Trophoblast cell (in vitro differentiated cells and primary cell): ENCODE data around the gene ZNF562.
"Not testable (repeated sequence)": the region's sequence is repeated elsewhere in the genome, so short reads cannot be mapped to it uniquely, and the experiment has no call there.

Experiments
- DNase-seq, 2 donors: peaks; one replicate each; pipeline ENCODE4 v3.0.0-alpha.2; 2016
- H2AFZ ChIP-seq: 2 replicates; pipeline ENCODE4 v1.6.1; 2013; ENCODE audit warnings: low read length, moderate library complexity, mild to moderate bottlenecking; ENCODE audit not compliant: insufficient read depth, poor library complexity
- H2AK5ac ChIP-seq: 2 replicates; pipeline ENCODE4 v1.6.1; 2013; ENCODE audit warnings: mild to moderate bottlenecking, low read length
- H2BK120ac ChIP-seq: 2 replicates; pipeline ENCODE4 v1.6.1; 2013; ENCODE audit warnings: low read length, mild to moderate bottlenecking, moderate library complexity; ENCODE audit not compliant: insufficient read depth, poor library complexity
- H2BK12ac ChIP-seq: 2 replicates; pipeline ENCODE4 v1.6.1; 2013; ENCODE audit warnings: mild to moderate bottlenecking, low read length, moderate library complexity
- H2BK5ac ChIP-seq: 2 replicates; pipeline ENCODE4 v1.6.1; 2013; ENCODE audit warnings: low read length, low read depth, moderate library complexity, mild to moderate bottlenecking; ENCODE audit not compliant: poor library complexity
- H3K14ac ChIP-seq: 2 replicates; pipeline ENCODE4 v1.6.1; 2013; ENCODE audit warnings: mild to moderate bottlenecking, low read length
- H3K18ac ChIP-seq: 2 replicates; pipeline ENCODE4 v1.6.1; 2013; ENCODE audit warnings: mild to moderate bottlenecking, low read length
- H3K23ac ChIP-seq: 2 replicates; pipeline ENCODE4 v1.6.1; 2013; ENCODE audit warnings: low read length
- H3K27ac ChIP-seq: 2 replicates; pipeline ENCODE4 v1.5.1; 2013; ENCODE audit warnings: low read depth, mild to moderate bottlenecking, inconsistent platforms, low read length, moderate library complexity
- H3K27me3 ChIP-seq: 2 replicates; pipeline ENCODE4 v1.6.1; 2013; ENCODE audit warnings: inconsistent platforms, mild to moderate bottlenecking, low read length, moderate library complexity; ENCODE audit not compliant: insufficient read depth
- H3K36me3 ChIP-seq, 2 experiments: 1 replicate in 1 of 2; 2 replicates in 1 of 2; pipeline ENCODE4 v1.6.1; 2013; ENCODE audit warnings: low read length in 2 of 2, mild to moderate bottlenecking in 2 of 2, moderate library complexity in 1 of 2; ENCODE audit not compliant: insufficient read depth in 2 of 2, control insufficient read depth in 1 of 2
- H3K4ac ChIP-seq: 2 replicates; pipeline ENCODE4 v1.6.1; 2013; ENCODE audit warnings: low read depth, mild to moderate bottlenecking, low read length, moderate library complexity
- H3K4me1 ChIP-seq, 2 experiments: 1 replicate in 1 of 2; 2 replicates in 1 of 2; pipeline ENCODE4 v1.6.1; 2013; ENCODE audit warnings: low read length in 2 of 2, mild to moderate bottlenecking in 2 of 2, moderate library complexity in 1 of 2; ENCODE audit not compliant: insufficient read depth in 2 of 2, control insufficient read depth in 1 of 2
- H3K4me2 ChIP-seq: 2 replicates; pipeline ENCODE4 v1.6.1; 2013; ENCODE audit warnings: inconsistent platforms, mild to moderate bottlenecking, low read length, moderate library complexity
- H3K4me3 ChIP-seq: 2 replicates; pipeline ENCODE4 v1.5.1; 2013; ENCODE audit warnings: mild to moderate bottlenecking, low read depth, low read length, inconsistent platforms
- H3K79me1 ChIP-seq: one replicate; pipeline ENCODE4 v1.6.1; 2013; ENCODE audit warnings: low read length
- H3K79me2 ChIP-seq: 2 replicates; pipeline ENCODE4 v1.6.1; 2013; ENCODE audit warnings: low read length, mild to moderate bottlenecking; ENCODE audit not compliant: control insufficient read depth, insufficient read depth, poor library complexity
- H3K9ac ChIP-seq: 2 replicates; pipeline ENCODE4 v1.6.1; 2013; ENCODE audit warnings: mild to moderate bottlenecking, low read length
- H3K9me3 ChIP-seq: 2 replicates; pipeline ENCODE4 v1.6.1; 2013; ENCODE audit warnings: low read depth, mild to moderate bottlenecking, control low read depth, inconsistent platforms, low read length; ENCODE audit not compliant: insufficient read depth
- H4K12ac ChIP-seq: 2 replicates; pipeline ENCODE4 v1.6.1; 2013; ENCODE audit warnings: low read depth, mild to moderate bottlenecking, low read length, moderate library complexity
- H4K8ac ChIP-seq: 2 replicates; pipeline ENCODE4 v1.6.1; 2013; ENCODE audit warnings: low read depth, mild to moderate bottlenecking, low read length, moderate library complexity
- H4K91ac ChIP-seq: one replicate; pipeline ENCODE4 v1.6.1; 2013; ENCODE audit warnings: low read depth, mild to moderate bottlenecking, low read length, moderate library complexity
- WGBS: extraction: QIAGEN DNeasy Blood & Tissue Kit; methylation state at CpG from one replicate; pipeline ENCODE4 v1.1.7; 2013; ENCODE audit warnings: missing lambda C conversion rate; ENCODE audit not compliant: insufficient read length, insufficient coverage; ENCODE audit errors: extremely low coverage; 5-methylcytosine and 5-hydroxymethylcytosine counted together

Gene ZNF562

GRCh38 chr19:9700229-9700981, 25.5 kb upstream of the ZNF562 start:
- Histone ChIP-seq H3K9me3 (peaks cover 19% of the 10 kb centered on the region), H3K18ac (no peak overlapping the region), H3K36me3 (peaks cover 0 to 2% of the 10 kb centered on the region in 2 experiments), H3K27me3 (no peaks in the 10 kb centered on the region), H3K27ac (no peak overlapping the region), H2AFZ (no peak overlapping the region), H3K79me1 (no peaks in the 10 kb centered on the region), H3K14ac (no peak overlapping the region), H3K9ac (no peak overlapping the region), H2AK5ac (no peak overlapping the region), H3K4me1 (peaks cover 0 to 2% of the 10 kb centered on the region in 2 experiments), H3K4ac (no peak overlapping the region), H3K23ac (no peak overlapping the region), H2BK5ac (no peak overlapping the region), H3K79me2 (no peaks in the 10 kb centered on the region), H4K8ac (no peak overlapping the region), H2BK12ac (no peak overlapping the region), H3K4me2 (no peak overlapping the region), H4K91ac (no peak overlapping the region), H4K12ac (no peak overlapping the region), H2BK120ac (no peak overlapping the region), H3K4me3 (no peak overlapping the region)
- WGBS: no CpG with 5 or more reads among the region's 22 CpGs
- no peak for DNase-seq

GRCh38 chr19:9690301-9690700, 15.4 kb upstream of the ZNF562 start:
- not testable (repeated sequence) for H2BK5ac ChIP-seq

GRCh38 chr19:9679996-9680395, 5.1 kb upstream of the ZNF562 start:
- not testable (repeated sequence) for H3K4ac ChIP-seq, H2BK12ac ChIP-seq, H3K9me3 ChIP-seq, H3K9ac ChIP-seq, H2BK120ac ChIP-seq, H3K23ac ChIP-seq, DNase-seq, H3K27me3 ChIP-seq, H3K36me3 ChIP-seq, H2AK5ac ChIP-seq, H2BK5ac ChIP-seq, H2AFZ ChIP-seq, H3K4me1 ChIP-seq, H3K14ac ChIP-seq, H3K79me1 ChIP-seq, H3K27ac ChIP-seq, H4K8ac ChIP-seq, H3K18ac ChIP-seq, H3K4me3 ChIP-seq, H3K79me2 ChIP-seq, H4K12ac ChIP-seq, H3K4me2 ChIP-seq, H4K91ac ChIP-seq
- no CpG with 5 or more reads among the region's 30 CpGs for WGBS

More at GRCh38 chr19:9690301-9690700, 15.4 kb upstream of the ZNF562 start:
- H3K27me3 ChIP-seq, H2AFZ ChIP-seq, H2BK12ac ChIP-seq, H3K79me2 ChIP-seq, H3K23ac ChIP-seq, H4K91ac ChIP-seq, H3K9ac ChIP-seq, H3K4me1 ChIP-seq, H3K4me2 ChIP-seq, H3K18ac ChIP-seq, H3K27ac ChIP-seq, H3K79me1 ChIP-seq, H3K4ac ChIP-seq, H2BK120ac ChIP-seq, H3K4me3 ChIP-seq, H2AK5ac ChIP-seq, H3K14ac ChIP-seq, H3K9me3 ChIP-seq, H3K36me3 ChIP-seq, H4K12ac ChIP-seq, H4K8ac ChIP-seq: not testable (repeated sequence)
- DNase-seq: peak in 1 of 2 donors; percentile 61
- no CpG with 5 or more reads among the region's 4 CpGs for WGBS

GRCh38 chr19:9675358-9675901, 530 bp upstream of the ZNF562 start:
- H2AK5ac ChIP-seq, H3K18ac ChIP-seq, H3K9me3 ChIP-seq, H2BK12ac ChIP-seq, H3K27me3 ChIP-seq, H3K36me3 ChIP-seq, DNase-seq, H3K4ac ChIP-seq, H3K4me1 ChIP-seq, H3K23ac ChIP-seq, H3K79me1 ChIP-seq, H3K79me2 ChIP-seq: not testable (repeated sequence)
- Histone ChIP-seq H4K12ac (peak overlapping the region; percentile 91), H2AFZ (peak overlapping the region; percentile 78), H3K14ac (peak overlapping the region; percentile 83), H2BK5ac (peak overlapping the region; percentile 1), H4K8ac (peak overlapping the region; percentile 70), H4K91ac (peak overlapping the region; percentile 92), H2BK120ac (peak overlapping the region; percentile 13), H3K4me2 (peak overlapping the region; percentile 73), H3K9ac (peak overlapping the region; percentile 79), H3K4me3 (peak overlapping the region; percentile 86), H3K27ac (peak overlapping the region; percentile 87)
- no CpG with 5 or more reads among the region's 20 CpGs for WGBS
